ENCODE results near the gene SCGN.

Gene SCGN, protein sequence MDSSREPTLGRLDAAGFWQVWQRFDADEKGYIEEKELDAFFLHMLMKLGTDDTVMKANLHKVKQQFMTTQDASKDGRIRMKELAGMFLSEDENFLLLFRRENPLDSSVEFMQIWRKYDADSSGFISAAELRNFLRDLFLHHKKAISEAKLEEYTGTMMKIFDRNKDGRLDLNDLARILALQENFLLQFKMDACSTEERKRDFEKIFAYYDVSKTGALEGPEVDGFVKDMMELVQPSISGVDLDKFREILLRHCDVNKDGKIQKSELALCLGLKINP

DNA sequence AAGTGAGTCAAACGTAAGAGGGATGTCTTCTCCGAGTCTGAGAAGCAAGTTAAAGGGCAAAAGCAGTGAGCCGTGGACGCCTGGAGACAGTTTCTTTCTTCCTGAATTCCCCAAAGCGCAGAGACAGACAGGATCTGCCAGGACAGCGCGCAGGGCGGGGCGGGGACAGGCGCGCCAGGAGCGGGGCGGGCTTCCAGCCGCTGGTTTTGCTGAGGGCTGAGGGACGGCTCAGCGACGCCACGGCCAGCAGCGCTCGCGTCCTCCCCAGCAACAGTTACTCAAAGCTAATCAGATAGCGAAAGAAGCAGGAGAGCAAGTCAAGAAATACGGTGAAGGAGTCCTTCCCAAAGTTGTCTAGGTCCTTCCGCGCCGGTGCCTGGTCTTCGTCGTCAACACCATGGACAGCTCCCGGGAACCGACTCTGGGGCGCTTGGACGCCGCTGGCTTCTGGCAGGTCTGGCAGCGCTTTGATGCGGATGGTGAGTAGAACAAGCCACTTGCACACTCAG lies at the start of gene SCGN:
Gene SCGN, plus strand, starts transcription at position 209 of the 509 bp plus-strand sequence. Its CDS starts 189 bp downstream, at position 398.
- DNase-seq (ENCODE audit: low spot score) = no peak

DNA sequence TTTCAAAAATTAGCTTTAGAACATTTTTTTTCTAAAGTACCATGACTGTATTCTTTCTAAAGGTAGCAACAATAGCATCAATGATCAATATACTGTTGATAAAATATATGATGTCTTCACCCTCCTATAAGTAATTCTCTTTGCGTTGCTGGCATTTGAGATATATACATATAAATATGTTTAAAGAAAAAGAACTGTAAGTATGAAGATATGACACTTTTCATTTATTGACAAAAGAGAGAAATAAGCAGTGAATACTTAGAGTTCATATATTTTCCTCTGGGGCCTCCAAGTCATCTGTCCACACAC lies 49.4 kb upstream of the SCGN start:
- no peak for DNase-seq (ENCODE audit: low spot score)

DNA sequence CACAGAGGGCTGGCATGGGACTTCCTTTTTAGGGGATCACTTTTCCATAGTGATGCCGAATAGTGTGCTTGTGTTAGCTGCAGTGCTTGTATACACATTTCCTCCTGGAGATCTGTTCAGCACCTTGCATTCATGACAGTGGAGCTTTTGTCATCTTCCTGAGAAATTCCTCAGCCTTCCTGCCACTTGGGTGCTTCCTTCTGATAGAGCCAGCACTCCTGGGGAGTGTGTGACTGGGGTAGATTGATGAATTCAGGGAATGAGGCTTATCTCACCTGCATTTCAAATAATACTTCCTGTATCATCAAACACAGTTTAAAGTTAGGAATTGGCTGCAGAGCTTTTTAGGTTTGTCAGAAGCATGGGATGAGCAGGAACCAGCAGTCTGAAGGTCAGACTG lies 48.8 kb upstream of the SCGN start:
- no peak for DNase-seq (ENCODE audit: low spot score)

DNA sequence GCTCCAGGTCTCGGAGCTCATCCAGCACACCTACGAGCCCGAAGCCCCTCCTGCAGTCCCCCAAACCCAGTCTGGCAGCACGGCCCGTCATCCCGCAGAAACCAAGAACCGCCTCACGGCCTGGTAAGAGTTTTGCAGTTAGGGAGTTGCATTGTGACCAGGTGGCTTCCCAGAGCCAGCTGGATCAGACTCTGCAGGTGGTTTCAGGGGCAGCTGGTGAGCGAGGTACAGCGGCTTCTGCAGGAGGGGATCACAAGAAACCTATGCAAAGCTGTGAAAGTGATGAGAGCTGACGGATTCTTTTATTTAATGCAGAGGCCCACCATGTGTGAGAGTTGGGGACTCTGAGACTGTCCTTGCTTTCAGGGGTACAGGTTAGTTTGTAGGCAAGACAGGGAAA lies 45.9 kb upstream of the SCGN start:
- DNase-seq (ENCODE audit: low spot score) = no peak

DNA sequence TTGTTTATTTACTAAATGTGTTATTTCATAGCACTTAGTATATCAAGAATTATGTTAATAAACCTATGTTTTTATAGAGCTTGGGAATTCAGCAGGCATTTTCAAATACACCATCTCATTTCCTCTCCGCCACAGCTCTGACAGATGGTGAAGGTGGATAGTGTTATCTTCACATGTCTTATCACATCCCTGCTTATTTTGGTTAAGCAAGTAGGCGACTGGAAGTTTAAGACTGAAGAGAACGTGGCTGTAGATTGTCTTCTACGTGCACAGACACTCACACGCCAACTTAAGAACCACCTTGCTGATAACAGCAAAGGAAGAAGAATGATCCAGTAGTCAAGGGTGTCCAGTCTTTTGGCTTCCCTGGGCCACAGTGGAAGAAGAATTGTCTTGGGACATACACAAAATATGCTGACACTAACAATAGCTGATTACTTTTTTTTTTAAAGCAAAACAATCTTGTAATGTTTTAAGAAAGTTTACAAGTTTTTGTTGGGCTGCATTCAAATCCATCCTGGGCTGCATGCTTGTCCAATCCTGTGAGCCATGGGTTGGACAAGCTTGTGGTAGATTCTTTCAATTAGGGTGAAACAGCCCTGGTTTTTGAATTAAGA lies 43.3 kb upstream of the SCGN start:
- DNase-seq (ENCODE audit: low spot score) = no peak

DNA sequence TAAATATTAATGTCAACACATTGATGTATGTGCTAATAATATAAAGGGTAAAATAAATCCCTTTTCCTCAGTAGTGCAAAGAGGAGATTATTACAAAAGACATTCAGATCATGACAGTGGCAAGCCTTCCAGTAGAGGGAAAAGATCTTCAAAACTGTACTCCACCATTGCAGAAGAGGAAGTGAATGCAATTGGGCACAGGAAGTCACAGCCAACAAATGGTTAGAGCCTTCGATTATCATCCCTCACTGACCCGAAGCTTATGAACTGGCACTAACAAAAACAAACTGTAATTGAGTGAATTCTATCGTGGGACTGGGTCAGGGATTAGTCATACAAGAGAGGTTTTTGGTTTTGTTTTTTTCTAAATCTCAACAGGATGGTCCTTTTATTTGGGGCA lies 39.3 kb upstream of the SCGN start:
- DNase-seq (ENCODE audit: low spot score) = no peak

DNA sequence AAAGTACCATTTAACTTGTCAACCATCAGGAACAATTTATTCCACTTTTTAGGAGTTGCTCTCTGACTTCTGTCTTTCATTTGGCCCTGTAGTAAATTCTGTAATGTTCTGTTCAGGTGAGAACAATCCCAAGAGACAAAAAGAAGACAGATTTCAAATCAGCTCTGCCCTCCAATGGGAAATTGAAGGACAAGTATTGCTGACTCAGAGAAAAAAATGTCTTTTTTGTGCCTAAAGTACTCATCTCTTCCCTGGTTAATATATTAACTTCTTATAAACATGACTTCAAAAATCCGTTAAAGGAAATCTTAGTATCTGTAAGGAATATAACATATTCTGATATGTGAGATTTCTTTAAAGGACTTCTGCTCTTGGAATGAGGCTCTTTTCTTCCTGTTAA lies 38.6 kb upstream of the SCGN start:
- DNase-seq (ENCODE audit: low spot score) = no peak

DNA sequence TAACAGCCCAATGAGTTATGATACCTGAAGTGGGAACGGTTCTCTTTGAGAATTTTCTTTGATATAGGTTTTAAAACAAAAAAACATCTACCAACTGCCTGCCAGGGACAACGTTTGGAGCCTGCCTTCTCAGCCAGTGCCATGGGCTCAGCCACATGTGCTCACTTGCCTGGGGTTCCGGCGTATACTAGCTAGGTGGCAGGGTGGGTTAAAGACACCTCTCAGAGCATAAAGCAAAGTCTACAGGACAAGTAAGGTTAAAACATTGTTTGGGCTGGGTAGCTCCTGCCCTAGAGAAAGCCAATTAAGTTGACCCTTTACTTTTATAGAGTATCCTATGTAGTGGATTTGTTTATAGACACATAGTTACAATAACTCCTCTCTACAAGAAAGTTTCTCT lies 38.0 kb upstream of the SCGN start:
- no peak for DNase-seq (ENCODE audit: low spot score)

DNA sequence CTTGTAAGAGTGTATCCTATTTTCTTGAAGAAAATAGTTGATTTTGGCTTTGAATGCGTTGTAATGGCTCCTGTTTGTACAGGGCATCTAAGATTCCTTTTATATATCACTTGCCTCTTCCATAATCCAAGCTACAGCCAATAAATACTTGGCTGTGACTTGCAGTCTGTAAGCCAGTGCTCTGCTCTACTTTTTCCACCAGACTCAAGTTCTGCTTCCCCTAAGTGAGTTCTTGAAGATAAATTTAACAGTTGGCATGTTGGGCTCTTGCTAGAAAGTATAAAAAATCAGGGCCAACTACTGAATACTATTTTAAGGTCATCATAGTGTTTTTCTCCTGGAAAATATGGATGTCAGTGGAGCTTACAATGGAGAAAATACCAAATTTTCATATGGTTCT lies 36.5 kb upstream of the SCGN start:
- no peak for DNase-seq (ENCODE audit: low spot score)

DNA sequence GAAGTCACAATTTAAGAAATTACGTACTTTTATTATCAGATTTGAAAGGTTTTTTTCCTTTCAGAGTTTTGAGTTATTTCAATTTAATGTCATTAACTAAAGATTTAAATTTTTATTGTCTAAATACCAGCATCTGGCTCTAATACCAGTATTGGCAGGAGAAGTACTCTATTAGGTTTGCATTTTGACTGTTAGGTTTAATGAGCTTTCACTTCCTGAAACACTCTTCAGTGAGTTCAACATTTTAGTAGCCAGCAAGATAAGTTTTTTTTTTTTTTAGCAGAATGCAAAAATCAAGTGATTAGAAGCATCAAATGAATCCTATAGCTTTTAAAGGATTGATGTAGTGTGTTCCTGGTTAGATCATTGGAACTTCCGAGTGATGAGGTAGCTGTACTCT lies 34.0 kb upstream of the SCGN start:
- no peak for DNase-seq (ENCODE audit: low spot score)

DNA sequence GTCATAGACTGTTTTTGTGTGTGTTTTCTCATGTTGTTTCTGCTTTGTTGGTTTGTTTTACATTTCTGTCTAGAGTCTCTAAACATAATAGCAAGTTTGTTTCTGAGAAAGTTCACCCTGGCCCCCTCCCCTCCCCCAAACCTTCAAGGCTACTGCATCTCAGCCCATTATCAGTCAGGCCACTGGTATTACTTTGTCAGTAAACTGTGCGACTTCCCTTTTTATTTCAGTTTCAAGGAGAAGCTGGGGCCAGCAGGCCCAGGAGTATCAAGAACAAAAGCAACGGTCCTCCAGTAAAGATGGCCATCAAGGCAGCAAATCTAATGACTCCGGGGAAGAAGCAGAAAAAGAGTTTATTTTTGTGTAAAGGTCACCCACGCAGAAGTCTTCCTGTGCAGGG lies 32.8 kb upstream of the SCGN start:
- DNase-seq (ENCODE audit: low spot score) = no peak

DNA sequence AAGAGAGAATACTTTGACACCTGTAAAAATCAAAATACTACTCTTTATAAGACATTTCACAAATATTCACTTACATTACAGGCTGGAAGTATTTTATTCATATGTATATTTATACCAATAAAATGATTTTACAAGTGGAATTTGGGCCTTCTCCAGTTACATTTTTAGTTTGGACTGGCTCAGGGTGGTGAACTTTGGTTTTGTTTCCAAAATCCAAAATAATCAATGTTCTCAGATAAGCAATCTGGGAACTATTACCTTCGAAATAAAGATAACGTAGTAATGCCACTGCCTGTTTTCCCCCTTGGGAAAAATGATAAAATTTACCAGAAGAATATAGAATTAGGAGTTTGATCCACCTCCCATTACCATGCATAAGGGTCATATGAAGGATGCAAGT lies 31.6 kb upstream of the SCGN start:
- no peak for DNase-seq (ENCODE audit: low spot score)

DNA sequence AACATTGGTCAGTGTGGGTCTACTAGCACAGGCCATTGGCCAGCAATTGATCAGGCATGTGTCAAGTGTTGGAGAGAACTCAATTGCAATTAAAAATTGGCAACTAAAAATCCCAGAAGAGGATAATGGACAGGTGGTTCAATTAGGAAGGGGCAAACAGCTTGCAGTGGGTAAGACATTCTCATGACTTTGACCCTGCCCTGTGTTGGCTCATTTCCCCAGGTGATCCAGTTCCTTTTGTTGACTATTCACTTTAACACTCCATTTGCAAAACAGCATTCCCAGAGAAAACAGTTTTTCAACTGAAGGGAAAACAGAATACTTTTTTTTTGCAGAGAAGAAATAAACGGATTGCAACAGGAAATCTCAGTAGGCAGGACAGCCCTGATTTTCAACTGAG lies 28.9 kb upstream of the SCGN start:
- no peak for DNase-seq (ENCODE audit: low spot score)

DNA sequence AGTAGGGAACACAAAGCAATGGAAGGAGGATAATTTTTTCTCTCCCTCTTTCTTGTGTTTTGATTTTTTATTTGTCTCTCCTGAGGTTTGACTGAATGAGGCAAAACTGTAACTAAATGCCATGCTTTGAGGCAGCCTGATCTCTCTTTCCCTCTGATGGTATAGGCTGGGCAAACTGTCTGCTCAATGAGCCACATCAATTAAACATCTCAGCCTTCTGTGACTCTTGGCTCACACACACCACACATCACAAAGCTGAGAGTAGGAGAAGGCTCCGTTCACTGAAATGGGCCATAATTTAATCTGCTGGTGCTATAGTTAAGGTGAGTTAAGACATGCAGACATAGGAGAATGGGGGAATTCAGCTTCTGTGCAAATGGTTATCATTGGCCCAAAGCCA lies 28.1 kb upstream of the SCGN start:
- DNase-seq (ENCODE audit: low spot score) = no peak

DNA sequence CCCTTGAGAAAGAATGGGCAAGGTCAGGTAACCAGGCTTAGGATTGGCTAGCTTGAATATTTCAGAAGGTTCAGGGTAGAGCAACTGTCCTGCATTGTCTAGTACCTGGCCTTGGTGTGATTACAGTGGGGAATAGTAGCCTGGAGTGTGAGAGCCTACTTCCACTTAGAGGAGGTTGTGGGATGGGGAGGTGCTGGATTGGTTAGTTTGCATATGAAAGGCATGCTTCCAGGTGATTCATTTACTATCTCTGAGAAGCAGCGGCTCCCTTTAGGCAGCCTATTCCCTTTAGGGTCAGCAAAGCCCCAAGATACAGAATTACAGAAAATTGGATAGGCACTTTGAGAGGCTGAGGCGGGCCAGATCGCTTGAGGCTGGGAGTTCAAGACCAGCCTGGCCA lies 25.0 kb upstream of the SCGN start:
- no peak for DNase-seq (ENCODE audit: low spot score)

DNA sequence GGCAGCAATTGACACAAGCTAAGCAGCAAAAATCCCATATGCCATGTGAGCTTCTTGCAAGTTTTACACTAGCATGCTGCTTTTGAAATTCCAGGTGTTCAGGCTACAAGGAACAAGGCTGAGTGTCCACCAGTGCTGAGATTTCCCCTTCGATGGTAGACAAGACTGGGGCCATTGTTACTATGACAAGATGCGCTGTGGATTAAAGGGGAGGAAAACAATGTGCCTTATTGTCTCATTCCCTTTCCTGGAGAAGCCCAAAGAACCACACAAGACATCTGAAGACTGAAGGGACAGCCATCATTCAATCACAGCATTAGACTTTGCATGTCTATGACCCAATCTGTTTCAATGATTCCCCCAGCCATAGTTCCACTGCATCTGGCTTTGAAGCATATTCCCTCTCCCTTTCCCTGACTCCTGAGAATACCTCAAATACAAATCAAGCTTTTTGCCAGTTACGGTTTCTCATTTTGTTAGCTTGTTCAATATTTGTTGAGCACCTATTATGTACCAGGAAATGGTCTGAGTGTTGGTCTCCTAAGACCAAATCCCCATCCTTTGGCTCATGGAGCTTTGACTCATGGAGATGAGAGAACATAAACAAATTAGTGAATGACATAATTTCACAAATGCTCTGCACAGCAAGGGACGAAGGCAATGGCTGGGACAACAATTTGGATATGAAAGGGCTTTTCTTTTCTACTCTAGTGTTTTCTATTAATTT lies 23.4 kb upstream of the SCGN start:
- no peak for DNase-seq (ENCODE audit: low spot score)

DNA sequence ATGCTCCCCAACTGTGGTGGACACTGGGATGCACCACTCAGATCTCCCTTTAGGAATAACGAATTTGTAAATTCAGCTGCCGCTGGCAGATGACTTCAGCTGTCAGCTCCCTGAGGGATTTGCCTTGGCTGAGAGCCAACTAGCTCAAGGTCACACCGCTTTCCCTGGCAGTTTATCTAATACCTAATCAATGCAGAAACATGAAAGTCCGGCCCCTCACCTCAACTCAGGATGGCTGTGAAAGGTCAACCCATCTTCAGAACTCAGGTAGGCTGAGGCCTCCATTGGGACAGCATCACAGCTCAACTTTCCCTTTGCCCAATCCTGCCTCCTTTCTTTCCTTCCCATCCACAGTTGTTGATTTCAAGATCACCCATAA lies 22.8 kb upstream of the SCGN start:
- DNase-seq (ENCODE audit: low spot score) = no peak

DNA sequence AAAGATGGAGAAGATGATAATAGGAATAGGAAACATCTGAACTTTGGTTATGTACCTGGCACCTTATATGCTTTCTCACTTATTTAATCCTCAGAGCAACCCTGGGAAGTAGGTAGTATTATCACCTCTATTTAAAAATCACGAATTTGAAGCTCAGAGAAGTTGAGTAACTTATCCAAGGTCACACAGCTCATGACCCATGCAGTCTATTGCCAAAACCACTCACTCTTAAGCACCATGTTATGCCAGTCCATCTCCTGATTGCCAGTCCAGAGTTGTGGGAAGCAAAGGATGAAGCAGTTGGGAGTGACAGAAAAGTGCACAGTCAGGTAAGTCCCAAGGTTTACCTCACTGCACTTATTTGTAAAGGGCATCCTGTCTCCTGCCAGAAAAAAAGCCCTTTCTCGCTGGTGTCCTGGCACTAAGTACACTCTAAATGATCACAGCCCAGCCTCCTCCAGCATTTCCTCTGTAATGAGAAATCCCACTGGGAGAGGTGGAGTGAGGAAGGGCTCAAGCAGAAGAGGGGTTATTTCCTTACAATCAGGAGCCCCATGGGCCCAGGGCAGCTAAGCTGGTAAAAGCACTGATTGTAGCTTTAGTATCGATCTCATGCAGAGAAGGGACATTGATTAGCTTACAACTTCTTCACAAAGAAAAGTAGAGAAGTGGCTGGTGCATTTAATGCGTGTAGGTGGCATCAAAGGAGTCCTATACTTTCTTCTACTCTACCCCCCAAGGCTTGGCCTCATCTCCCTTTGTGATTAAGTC lies 21.3 kb upstream of the SCGN start:
- DNase-seq (ENCODE audit: low spot score) = no peak

DNA sequence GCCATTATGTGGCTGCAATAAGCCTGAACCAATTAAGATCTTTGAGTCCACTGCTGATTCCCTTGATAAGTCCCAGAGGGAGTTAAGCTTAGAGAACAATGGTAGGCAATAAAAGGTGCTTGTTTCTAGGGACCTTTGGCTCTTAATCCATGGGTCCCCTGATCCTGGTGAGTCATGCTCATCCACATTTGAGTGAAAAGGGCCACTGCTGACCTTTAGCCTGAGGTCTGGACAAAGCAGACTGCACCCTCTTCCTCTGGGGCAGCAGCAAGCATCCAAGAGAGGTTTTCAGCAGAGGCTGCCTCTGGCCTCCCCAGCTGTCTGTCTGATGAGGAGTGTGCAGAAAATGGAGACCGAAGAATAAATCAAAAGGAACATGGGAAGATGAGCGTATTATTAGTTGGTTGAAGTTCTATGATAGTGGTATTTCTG lies 16.1 kb upstream of the SCGN start:
- no peak for DNase-seq (ENCODE audit: low spot score)

DNA sequence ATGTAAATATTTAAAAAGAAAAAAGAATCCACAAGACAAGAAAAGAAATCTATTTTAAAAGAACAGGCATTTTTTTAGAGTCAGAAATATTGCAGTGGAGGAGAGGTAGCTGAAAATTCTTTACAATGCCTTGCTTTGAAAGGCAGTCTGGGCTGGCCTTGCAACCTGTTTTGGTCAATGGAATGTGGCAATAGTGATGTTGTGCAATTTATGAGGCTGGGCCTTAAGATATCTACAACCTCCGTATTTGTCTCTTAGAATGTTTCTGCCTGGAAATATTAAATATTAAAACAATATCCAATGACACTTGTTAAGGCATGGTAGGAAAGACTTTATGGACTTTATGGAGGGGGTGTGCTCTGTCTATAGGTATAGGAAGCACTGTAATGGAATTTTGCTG lies 14.8 kb upstream of the SCGN start:
- no peak for DNase-seq (ENCODE audit: low spot score)

DNA sequence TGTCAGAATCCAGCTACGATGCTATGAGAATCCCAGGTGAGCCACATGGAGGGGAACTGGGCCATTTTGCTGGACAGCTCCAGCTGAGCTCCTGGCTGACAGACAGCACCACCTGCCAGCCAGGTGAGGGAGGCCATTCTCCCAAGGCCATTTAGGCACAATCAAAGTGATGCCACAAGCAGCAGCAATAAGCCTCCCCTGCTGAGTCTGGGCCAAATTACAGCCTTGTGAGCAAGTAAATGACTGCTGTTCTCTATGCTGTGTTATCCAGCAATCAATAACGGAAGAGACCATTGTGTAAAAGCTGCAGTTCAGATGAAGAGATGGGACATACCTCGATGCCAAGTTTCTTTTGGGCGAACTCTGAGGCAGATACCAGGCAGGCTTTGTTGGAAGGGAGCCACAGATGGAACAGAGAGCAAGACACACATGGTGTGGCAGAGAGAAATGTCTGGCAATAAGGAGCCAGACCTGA lies 14.0 kb upstream of the SCGN start:
- DNase-seq (ENCODE audit: low spot score) = no peak

DNA sequence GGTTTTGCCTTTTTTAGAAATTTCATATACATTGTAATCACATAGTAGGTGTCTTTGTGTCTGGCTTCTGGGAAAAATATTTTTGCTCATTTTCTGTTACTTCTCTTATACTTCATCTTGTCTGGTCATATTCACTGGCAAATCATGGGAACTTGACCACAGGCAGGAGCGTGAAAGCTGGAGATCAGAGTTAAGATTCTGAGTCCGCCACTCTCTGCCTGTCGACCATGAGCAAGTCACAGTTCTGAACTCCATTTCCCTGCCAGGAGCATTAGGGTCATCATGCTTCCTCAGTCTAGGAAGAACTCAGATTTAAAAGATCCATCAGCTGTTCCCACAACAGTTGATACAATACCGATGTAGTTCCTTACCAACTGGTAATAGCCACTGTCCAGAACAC lies 12.4 kb upstream of the SCGN start:
- DNase-seq (ENCODE audit: low spot score) = no peak

DNA sequence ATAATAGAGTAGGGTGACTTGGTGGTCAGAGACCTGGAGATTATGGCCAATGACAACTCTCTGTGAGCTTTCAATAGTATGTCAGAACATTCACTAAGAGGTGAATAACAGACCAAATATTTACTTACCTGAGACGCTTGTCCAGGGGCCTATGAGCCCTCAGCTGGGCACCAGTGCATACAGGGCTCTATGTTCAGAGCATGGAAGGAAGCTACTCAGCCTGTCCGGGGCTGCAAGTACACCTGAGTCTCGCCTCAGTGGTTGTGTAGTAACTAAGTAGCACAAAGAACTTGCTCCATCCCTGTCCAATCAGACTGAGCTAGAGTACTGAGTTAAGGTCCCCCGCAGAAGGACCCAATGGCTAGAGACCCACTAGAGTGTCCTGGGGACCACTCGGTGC lies 11.6 kb upstream of the SCGN start:
- no peak for DNase-seq (ENCODE audit: low spot score)

Data from CD4-positive, alpha-beta T cell treated with Interleukin-2 at 100 ng/mL for 4 hours (primary cell).